ENCODE measurements around the gene DCLK1.
"Not testable (repeated sequence)": the region's sequence is repeated elsewhere in the genome, so short reads cannot be mapped to it uniquely, and the experiment has no call there.

The DCLK1 gene

DNA sequence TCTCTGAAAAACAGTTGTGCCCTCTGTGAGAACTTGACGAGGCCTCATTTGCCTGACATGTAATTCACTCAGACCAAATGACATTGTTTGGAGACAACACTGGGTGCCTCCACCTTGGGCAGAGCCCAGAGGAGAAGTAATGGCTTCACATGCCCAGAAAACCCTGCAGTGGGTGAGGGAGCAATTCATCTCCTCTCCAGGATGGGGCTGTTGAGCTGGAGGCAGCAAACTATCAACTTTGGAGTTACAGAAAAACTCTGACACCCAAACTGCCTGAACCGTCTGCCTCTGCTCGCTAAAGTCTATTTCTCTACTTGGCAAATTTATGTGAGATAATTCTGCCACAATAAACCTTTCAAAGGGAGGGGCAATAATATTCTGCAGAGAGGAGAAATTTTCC, 146.9 kb downstream of the DCLK1 start:
- no peak for DNase-seq (ENCODE audit: low read depth)

DNA sequence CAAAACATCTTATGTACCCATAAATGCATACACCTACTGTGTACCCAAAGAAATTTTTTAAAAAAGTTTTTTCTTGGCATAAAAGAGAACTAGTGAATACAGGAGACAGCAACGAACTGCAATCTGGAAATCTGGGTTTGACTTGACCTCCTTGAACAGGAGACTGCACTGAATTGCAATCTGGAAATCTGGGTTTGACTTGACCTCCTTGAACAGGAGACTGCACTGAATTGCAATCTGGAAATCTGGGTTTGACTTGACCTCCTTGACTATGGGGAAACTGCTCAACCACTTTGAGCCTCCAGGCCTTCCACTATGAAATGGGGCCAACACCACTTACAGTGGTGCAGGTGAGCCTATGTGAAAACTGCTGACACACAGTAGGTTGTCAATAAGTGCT, 147.5 kb downstream of the DCLK1 start:
- DNase-seq (ENCODE audit: low read depth), result not testable (repeated sequence)

DNA sequence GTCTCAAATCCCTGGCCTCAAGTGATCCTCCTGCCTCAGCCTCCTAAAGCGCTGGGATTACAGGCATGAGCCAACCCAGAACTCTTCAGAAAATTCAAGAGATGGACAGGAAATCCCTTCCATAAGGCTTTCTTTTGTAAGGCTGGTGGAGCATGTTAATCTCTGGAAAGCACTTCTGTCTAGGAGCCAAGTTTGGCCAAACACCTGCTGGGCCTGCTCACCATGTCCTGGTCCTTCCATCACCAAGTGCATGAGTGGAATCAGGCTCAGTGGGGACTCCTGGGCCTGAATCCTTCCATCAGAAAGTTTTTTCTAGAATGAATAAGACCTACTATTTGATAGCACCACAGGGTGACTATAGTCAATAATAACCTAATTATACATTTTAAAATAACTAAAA, 148.0 kb downstream of the DCLK1 start:
- no peak for DNase-seq (ENCODE audit: low read depth)

DNA sequence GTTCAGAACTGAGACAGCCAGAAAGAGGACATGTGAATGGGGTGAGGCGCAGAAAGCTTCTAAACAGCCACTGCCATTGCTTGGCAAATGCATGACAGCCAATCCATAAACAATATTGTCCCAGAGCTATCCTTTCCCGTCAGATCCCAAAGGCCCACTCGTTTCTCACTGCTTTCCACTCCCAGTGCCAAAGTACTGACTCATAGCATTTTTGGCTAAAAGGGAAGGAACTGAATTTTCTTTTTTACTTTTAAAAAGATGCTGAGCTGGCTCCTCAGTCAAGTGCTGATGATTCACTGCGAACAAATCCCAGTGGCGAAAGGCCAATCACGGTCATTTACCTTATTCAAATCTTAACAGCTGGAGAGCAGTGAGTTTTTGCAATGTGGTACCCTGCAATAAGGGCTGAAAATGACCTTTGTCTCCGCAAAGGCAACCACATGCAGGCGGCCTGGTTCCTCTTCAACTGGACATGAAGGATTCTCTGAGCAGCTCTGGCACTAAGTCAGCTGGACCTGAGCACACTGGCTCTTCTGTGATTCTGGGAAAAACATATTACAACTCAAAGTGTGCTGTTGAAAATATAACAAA, 151.7 kb downstream of the DCLK1 start:
- peak; percentile 92 for DNase-seq (ENCODE audit: low read depth)

DNA sequence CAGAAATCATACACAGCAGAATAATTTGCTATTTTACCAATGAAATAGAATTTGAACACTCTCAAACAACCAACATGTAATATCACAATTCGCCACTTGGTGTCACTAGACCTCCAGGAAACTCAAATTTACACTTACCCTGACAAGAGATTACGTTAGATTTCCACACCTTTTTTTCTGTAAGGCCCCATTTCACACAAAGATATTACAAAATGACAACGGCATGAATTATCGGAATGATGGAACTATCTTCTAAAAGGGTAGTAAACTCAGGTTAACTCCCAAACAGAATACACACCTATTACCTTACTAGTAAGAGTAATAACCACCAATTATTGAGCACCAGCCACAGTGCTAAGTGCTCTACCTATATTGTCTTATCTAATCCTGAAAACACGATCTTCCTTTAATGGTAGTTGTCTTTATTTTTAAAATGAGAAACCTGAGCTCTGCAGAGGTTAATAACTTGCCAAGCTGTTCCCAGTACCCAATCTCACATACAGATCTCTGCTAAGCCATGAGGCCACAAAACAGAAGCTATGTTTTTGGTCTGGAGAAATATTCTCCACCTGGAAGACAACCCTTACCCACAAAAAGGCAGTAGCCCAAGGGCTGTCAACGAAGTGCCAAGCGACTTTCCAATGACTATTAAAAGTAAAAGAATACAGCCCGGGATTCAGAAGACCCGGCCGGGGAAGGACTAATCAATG, 152.4 kb downstream of the DCLK1 start:
- DNase-seq (ENCODE audit: low read depth), result peak; percentile 50

DNA sequence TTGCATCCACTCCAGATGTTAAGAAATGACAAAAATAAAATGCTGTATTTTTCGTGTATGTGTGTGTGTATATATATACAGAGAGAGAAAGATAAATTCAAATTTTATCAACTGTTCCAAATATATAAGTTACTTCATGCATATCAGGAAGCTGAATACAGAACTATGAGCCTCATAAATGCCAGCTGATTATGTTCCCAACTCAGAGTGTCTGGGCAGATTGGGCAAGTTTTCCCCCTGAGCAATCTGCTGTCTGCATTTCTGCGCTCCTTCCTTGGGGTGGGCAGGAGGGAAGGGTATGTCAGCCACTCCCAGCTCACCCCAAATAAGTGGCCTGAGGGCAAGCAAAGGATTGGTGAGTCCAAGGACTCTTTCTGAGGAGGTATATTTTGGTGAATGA, 154.1 kb downstream of the DCLK1 start:
- no peak for DNase-seq (ENCODE audit: low read depth)

DNA sequence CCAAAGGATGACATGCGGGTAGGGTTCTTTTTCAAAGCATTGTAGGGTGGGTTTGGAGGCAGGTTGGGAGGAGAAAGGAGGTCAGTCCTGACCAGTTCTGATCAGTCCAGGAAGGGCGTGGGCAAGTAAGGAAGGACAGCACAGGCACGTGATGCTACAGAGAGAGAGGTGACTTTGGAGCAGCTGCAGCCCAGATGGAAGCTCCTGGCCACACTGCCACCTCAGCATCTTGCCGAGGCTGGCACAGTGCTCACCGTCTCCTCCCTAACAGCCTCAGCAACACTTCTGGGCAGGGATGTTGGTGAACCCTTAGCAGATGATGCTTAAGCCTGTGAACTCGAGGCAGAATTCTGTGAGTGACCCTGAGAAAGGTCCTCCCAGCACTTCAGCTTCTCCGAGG, 155.1 kb downstream of the DCLK1 start:
- no peak for DNase-seq (ENCODE audit: low read depth)

DNA sequence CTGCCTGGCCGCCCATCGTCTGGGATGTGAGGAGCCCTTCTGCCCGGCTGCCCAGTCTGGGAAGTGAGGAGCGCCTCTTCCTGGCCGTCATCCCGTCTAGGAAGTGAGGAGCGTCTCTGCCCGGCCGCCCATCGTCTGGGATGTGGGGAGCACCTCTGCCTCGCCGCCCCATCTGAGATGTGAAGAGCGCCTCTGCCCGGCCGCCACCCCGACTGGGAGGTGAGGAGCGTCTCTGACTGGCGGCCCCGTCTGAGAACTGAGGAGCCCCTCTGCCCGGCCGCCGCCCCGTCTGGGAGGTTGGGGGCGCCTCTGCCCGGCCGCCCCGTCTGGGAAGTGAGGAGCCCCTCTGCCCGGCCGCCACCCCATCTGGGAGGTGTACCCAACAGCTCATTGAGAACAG, 164.2 kb downstream of the DCLK1 start:
- not testable (repeated sequence) for DNase-seq (ENCODE audit: low read depth)

DNA sequence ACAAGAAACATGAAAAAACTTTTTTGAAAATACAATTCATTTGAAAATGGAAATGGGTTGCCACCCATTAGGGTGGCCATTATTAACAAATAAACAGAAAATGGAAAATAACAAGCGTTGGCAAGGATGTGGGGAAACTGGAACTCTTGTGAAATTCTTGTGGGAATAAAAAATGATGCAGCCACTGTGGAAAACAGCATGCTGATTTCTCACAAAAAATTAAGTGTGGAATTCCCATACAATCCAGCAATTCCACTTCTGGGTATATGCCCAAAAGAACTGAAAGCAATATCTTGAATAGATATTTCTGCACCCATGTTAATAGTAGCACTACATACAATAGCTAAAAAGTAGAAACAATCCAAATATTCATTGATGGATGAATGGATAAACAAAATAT, 165.2 kb downstream of the DCLK1 start:
- DNase-seq (ENCODE audit: low read depth), result no peak

DNA sequence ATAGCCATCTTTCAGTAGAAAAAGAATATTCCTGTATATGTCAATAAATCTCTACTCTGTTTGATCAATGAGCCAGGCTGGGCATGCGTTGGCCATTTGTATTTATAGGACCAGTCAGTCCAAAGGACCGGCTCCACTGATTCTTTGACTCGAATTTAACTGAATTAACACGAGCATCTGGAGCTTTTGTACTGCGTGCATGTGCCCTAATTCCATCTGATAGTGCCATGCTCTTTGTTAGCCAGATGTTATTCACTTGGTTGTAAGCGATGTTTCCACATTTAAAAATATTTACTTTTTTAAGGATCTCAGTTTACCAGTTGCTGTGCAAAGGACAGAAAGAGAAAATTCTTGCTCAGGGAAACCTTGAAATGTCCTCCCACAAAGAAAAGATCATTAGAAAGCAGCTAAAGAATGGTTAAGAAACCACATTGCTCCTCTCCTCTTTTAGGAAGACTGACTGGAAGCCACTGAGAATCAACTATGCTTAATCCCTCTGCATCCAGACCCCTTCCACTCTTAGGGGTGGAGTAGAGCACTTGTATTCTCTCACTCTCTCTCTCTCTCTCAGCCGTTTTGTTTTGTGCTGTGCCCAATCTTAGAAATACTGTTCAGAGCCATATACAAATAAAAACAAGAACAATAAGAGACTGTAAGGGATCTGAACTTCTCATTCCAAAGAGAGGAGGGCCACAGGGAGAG, 165.8 kb downstream of the DCLK1 start:
- DNase-seq (ENCODE audit: low read depth), result no peak

DNA sequence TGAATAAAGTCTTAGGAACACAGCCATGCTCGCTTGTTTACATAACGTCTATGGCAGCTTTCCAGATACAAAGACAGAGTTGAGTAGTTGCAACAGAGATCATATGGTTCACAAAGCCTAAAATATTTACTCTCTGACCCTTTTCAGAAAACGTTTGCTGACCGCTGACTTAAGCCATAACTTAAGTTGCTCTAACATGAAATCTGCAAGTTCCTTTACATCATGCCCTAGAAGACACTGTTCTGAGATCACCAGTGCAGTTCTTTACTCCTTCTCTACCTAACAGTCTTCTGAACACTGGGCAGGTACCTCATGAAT, 166.4 kb downstream of the DCLK1 start:
- peak; percentile 34 for DNase-seq (ENCODE audit: low read depth)

DNA sequence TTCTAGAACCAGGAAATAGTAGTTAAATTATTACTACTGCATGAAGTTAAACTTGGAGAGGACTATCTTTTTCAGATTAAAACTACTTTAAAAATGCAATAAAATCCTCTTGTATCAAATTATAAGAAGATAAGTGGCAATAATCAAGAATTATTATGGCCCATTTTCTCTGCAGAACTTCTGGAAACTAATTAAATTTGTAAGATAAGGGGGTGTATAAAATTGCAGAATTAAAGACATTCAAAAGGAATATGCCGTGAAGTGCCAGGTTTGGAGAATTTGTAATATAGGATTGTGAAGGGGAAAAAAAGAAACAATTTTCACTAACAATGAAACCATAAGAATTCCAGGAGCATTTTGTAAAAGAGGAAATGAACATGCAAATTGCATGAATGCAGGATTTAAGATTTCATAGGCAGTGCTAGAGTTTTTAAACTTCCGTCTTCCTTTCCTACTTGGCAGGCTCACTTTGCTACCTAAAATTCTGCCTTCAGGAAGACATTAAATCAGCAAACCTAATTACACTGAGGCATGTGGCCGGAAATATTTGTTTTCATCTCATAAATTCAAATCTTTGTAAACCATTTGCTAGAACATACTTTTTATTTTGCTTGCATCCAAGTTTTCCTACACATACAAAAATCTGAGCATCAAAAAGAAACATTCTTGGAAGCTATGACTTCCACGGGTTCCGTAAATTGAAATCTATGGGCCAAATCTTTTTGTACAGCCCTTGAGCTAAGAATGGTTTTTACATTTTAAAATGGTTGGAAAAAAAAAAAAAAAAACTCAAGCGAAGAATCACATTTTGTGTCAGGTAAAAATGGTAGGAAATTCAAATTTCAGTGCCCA, 166.9 kb downstream of the DCLK1 start:
- DNase-seq (ENCODE audit: low read depth), result no peak

DNA sequence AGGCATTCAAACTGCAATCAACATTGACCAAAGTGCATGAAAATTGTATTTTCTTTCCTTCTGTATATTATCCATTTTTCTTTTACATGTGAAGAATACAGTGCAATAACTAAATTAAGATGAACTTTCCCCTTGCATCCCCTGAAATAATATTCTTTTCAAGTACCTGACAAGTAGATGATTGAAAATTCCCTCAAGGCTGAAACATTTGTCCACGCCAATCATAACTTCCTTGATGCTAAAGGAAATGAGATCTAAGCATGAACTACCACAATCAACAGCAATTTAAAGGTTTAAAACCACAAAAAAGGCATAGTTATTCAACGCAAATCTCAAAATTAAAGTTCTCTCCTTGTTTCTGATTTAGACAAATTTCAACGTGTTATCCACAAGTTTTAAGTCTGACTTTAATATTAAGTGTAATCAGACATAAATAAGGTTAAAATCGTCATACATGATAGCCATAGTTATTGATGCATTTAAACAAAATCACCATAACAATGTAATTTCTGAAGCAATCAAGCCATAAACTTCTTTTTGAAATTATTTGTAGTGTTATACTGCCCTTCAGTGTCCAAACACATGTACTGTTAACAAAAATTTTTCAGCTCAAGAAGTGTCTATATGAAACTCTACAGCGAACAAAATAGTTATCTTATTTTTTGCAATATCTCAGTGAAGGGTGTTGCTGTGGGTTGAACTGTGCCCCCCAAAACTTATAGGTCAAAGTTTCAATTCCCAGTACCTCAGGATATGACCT, 169.5 kb downstream of the DCLK1 start:
- no peak for DNase-seq (ENCODE audit: low read depth)

DNA sequence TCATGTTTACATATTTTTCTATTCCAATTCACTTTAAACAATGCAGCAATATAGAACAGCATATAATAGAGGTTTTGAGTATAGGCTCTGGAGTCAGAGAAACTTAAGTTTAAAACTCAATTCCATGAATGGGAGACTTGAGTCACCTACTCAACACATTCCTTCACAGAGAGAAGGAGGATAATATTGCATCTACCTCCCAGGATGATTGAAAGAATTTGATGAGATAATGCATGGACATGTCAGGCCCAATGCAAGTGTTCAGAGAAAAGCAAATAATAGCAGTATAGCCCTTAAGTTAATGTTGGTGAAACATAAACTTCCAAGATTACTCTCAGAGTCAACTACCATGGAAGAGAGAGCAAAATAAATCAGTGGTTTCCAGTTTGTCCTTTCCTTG, 170.2 kb downstream of the DCLK1 start:
- DNase-seq (ENCODE audit: low read depth), result no peak

DNA sequence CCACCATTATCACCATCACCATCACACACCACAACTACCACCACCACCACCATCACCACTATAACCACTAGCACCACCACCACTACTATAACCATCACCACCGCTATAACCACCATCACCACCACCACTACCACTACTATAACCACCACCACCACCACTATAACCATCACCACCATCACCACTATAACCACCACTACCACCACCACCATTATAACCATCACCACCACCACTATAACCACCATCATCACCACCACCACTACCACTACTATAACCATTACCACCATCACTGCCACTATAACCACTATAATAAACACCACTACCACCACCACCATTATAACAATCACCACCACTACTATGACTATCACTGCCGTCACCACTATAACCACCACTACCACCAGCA, 173.2 kb downstream of the DCLK1 start:
- no peak for DNase-seq (ENCODE audit: low read depth)

DNA sequence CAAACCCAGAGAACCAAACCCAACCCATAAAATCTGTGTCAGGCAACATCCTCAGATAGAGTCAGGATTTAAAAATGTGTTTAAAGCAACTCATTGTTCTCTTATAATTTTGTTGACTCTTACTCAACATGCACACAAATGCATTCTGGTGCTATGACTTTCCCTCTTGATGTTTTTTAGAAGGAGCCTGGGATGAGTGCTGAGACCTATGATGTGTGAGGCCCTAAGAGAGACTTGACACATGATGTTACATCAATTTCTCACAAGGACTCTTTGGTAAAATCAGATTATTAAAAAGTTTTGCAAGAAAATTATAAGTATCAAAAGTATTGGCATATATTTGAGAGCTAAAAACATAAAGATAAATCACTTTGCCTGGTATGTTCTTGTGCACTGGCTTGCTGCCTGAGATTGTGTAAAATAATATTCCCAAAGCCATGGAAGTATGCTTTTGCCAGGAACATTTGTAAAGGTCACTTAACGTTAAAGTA, 173.9 kb downstream of the DCLK1 start:
- DNase-seq (ENCODE audit: low read depth), result peak; percentile 59

DNA sequence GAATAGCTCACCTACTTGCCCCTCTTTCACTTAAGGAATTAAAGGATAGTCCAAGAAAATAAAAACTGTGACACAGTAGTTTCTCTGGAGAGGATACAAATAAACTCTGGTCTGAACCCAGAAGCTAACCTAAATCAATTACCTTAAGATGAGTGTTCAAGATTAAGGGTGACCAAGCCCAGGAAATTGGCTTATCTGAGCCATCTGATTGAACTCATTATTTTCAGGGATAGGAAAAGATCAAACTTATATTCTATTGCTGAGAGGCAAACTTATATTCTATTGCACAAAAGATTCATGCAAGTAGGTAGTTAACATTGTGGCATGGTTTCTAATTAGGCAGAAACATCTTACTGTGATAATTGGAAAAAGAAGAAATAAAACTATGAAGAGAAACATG, 175.1 kb downstream of the DCLK1 start:
- DNase-seq (ENCODE audit: low read depth), result no peak

DNA sequence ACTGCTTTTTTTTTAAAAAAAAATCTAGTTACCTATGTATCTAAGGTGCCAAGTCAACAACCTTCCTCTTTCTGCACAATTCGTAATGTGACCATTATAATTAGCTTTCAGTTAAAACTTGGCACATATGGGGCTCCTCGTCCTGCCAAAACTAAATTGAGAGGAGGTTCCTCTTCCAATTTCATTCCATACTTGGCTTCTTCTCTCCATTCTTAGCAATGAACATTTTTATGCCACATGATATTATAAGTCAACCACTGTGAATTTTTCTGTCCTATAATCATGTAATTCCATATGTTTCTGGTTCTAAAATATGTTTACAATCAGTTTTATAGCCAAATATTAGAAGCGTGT, 177.0 kb downstream of the DCLK1 start:
- no peak for DNase-seq (ENCODE audit: low read depth)

DNA sequence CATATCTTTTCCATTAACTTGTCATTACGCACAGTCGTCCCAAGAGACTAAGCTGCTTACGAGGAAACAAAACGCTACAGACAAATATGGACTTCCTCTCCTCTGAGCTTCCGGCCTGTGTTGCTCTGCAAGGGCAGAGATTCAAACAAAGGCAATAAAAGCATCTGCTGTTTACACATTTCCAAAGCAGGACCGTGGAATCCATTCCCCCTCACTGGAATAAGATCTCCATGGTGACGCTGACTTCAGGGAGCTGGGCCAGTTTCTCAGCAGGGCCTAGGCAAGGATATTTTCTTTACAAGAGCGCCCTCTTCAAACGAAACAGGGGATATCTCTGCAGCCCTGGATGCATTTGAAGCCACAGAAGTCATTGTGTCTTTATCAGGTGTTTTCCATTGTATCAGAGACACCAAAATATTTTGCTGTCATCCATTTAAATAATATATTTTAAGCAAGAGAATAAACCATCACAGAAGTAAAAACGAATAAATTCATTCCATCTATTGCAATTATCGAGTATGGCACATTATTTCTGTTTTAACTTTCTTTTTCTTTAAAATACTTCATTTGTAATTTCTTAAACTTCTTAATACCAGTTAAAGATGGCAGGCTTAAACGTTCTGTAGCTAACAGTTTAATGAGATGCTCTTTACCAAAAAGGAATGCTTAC, 177.5 kb downstream of the DCLK1 start:
- DNase-seq (ENCODE audit: low read depth), result peak; percentile 98

DNA sequence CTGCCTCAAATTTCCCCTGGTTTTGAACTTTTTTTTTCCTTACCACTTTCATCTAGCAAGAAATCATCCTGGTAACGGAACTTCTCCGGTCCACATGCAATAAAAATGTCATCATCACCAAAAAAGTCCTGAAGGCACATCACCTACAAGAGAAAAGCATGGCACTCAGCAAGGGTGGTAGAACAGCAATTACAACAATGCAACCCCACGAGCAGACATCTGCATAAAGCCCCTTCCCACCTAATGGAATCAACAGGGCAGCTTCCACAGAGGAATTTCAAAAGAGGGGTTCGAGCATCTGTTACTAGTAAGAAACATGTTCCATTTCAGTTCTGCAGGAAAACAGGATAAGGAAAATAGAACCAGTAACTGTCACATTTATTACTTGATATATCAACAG, 183.9 kb downstream of the DCLK1 start:
- DNase-seq (ENCODE audit: low read depth), result no peak

DNA sequence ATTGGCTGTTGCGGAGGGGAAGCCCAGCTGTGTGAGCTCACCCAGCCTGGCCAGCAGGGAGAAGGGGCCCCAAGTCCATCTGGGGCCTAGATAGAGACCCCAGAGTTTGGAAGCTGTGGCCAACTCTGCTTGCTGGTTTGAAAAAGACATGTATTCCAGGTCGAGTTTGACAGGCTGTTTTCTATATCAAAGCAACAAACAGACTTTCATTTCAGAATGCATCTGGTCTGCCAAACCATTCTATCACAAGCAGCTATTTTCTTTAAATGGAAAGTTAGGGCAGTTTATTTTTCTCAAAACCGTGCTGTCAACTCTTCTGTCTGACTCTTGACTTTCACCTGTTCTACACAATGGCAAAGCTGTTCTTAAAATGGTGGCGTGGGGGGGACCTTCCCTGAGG, 185.8 kb downstream of the DCLK1 start:
- no peak for DNase-seq (ENCODE audit: low read depth)
